Keratinocyte (primary cell): ENCODE results near the gene COL25A1. TPM values are rescaled to one million over a fixed set of nuclear protein-coding genes. Genes with fewer than 3 reads are reported as not detected.

Source experiments
- DNase-seq: peaks from one replicate; pipeline ENCODE4 v3.0.0-alpha.2; 2011; ENCODE audit warnings: low read depth, missing footprints, low spot score
- FAIRE-seq: peaks from 2 replicates; lab custom pipeline; 2011; peaks lifted over from hg19 to GRCh38; lab: Jason Lieb, UNC
- H2AFZ ChIP-seq: 2 replicates; pipeline ENCODE4 v1.6.0; 2012; ENCODE audit warnings: low read length, control low read depth, inconsistent platforms; ENCODE audit not compliant: control insufficient read depth
- H3K27ac ChIP-seq: 2 replicates; pipeline ENCODE4 v1.5.1; 2011; ENCODE audit warnings: low read length; ENCODE audit not compliant: control insufficient read depth, insufficient read depth
- H3K27me3 ChIP-seq: 3 replicates; pipeline ENCODE4 v1.6.0; 2011; ENCODE audit warnings: low read length; ENCODE audit not compliant: control insufficient read depth, insufficient read depth; ENCODE audit errors: extremely low read depth
- H3K36me3 ChIP-seq, 2 experiments: 2 replicates in 1 of 2; 3 replicates in 1 of 2; pipeline ENCODE4 v1.5.1; 2011; ENCODE audit warnings: low read length in 2 of 2, mild to moderate bottlenecking in 1 of 2; ENCODE audit not compliant: control insufficient read depth in 2 of 2, insufficient read depth in 2 of 2; ENCODE audit errors: extremely low read depth in 1 of 2
- H3K4me1 ChIP-seq: 3 replicates; pipeline ENCODE4 v1.5.1; 2011; ENCODE audit warnings: low read length; ENCODE audit not compliant: control insufficient read depth, insufficient read depth; ENCODE audit errors: extremely low read depth
- H3K4me2 ChIP-seq: 3 replicates; pipeline ENCODE4 v1.6.0; 2011; ENCODE audit warnings: low read depth, low read length; ENCODE audit not compliant: control insufficient read depth, insufficient read depth; ENCODE audit errors: extremely low read depth
- H3K4me3 ChIP-seq, 3 experiments: fragments of 200-600 bp in 1 of 3; sonication (generic) in 1 of 3; 2 replicates in 2 of 3; 3 replicates in 1 of 3; pipeline ENCODE4 v1.5.1; 2011 to 2016; ENCODE audit warnings: low read length in 3 of 3, mild to moderate bottlenecking in 3 of 3, control low read depth in 2 of 3, inconsistent platforms in 1 of 3, low read depth in 1 of 3, mixed read lengths in 1 of 3, mixed run types in 1 of 3, moderate library complexity in 1 of 3; ENCODE audit not compliant: control insufficient read depth in 2 of 3, insufficient read depth in 2 of 3; ENCODE audit errors: extremely low read depth in 1 of 3
- H3K79me2 ChIP-seq: 2 replicates; pipeline ENCODE4 v1.6.0; 2012; ENCODE audit warnings: low read length; ENCODE audit not compliant: control insufficient read depth, insufficient read depth
- H3K9ac ChIP-seq: 3 replicates; pipeline ENCODE4 v1.6.0; 2011; ENCODE audit warnings: low read length; ENCODE audit not compliant: control insufficient read depth, insufficient read depth; ENCODE audit errors: extremely low read depth
- H3K9me1 ChIP-seq: 3 replicates; pipeline ENCODE4 v1.6.0; 2011; ENCODE audit warnings: low read length; ENCODE audit not compliant: control insufficient read depth, insufficient read depth; ENCODE audit errors: extremely low read depth
- H3K9me3 ChIP-seq: 2 replicates; pipeline ENCODE4 v1.5.1; 2012; ENCODE audit warnings: low read depth, low read length; ENCODE audit not compliant: control insufficient read depth
- H4K20me1 ChIP-seq: 3 replicates; pipeline ENCODE4 v1.6.0; 2011; ENCODE audit warnings: low read length; ENCODE audit not compliant: control insufficient read depth, insufficient read depth; ENCODE audit errors: extremely low read depth
- EZH2 ChIP-seq: IDR thresholded peaks from one replicate; pipeline ENCODE4 v1.6.1; 2012; ENCODE audit warnings: inconsistent platforms, mild to moderate bottlenecking, low read length, moderate library complexity
- dilution Hi-C: fragments of 300-500 bp; cut with MboI; formaldehyde crosslinking; loops from one replicate; pipeline ENCODE4 v1.7.0; 2020; ENCODE audit warnings: low sequenced_read_pairs; ENCODE audit not compliant: extremely low pct_ligation_motif_present
- polyA plus RNA-seq, 5 experiments: library from polyadenylated mRNA; depleted of rRNA in 3 of 5; stranded (reverse) in 3 of 5; stranded (forward) in 1 of 5; unstranded in 1 of 5; fragments of >200 nt; gene quantifications; 1 replicate in 1 of 5; 2 replicates in 3 of 5; 3 replicates in 1 of 5; pipeline versions ENCODE4 v1.2.1 to v1.2.3, GENCODE V29; 2011 to 2012; ENCODE audit warnings: missing spikeins in 2 of 5, low read depth in 1 of 5, low replicate concordance in 1 of 5
- TF ChIP-seq, protein P1 (sequence below), 3 experiments: IDR thresholded peaks in 1 of 3; conservative IDR thresholded peaks in 1 of 3; optimal IDR thresholded peaks in 1 of 3; 2 replicates in 2 of 3; 3 replicates in 1 of 3; pipeline versions ENCODE3 to v1.5.1; 2011; ENCODE audit warnings: low read length in 3 of 3, mild to moderate bottlenecking in 3 of 3, moderate library complexity in 2 of 3, control low read depth in 1 of 3, inconsistent platforms in 1 of 3; ENCODE audit not compliant: insufficient read depth in 2 of 3; ENCODE audit errors: extremely low read depth in 1 of 3

Gene COL25A1
- polyA plus RNA-seq, 1 donor (not counting 4 experiments of a cell fraction or from before 2014, with no cell fraction given) = not detected

DNA sequence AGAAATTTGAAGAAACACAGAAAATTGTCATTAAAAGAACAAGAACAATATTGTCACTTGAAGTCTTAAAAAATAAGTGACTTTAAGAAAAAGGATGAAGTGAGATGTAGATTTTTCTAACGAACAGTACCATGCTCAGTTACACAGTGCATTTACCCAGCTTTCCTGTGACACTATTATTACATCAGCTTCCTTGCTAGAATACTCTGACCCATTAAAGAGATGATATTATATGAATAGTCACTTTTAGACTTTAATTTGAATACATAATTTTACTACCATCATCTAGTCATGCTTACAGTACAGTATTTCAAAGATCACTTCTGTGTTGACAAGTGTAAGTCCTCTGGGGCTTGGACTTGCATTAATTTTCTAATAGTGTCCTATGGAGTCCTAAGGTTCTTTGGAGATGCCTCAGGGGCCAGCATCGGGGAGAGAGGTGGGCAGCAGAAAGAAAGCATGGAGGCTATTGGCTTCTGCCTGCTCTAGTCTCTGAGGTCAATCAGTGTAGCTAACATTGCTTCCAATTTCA, 10.7 kb downstream of the COL25A1 start:
- TF ChIP-seq EZH2 = no peak
- TF ChIP-seq, protein P1, sequence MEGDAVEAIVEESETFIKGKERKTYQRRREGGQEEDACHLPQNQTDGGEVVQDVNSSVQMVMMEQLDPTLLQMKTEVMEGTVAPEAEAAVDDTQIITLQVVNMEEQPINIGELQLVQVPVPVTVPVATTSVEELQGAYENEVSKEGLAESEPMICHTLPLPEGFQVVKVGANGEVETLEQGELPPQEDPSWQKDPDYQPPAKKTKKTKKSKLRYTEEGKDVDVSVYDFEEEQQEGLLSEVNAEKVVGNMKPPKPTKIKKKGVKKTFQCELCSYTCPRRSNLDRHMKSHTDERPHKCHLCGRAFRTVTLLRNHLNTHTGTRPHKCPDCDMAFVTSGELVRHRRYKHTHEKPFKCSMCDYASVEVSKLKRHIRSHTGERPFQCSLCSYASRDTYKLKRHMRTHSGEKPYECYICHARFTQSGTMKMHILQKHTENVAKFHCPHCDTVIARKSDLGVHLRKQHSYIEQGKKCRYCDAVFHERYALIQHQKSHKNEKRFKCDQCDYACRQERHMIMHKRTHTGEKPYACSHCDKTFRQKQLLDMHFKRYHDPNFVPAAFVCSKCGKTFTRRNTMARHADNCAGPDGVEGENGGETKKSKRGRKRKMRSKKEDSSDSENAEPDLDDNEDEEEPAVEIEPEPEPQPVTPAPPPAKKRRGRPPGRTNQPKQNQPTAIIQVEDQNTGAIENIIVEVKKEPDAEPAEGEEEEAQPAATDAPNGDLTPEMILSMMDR (optimal IDR thresholded peaks at IDR 0.05 in 1 of 3, IDR thresholded peaks at IDR 0.05 in 1 of 3, conservative IDR thresholded peaks at IDR 0.05 in 1 of 3; ENCODE audit: extremely low read depth in 1 of 3, insufficient read depth in 2 of 3, low read length in 3 of 3) = no peak
- no peak overlapping the region for H2AFZ ChIP-seq
- no peak overlapping the region for H3K4me3 ChIP-seq
- DNase-seq (no peak), FAIRE-seq (no peak)
- no peak overlapping the region for H3K9ac ChIP-seq
- no peaks in the 10 kb centered on the region for H3K27me3 ChIP-seq
- no peak overlapping the region for H3K4me2 ChIP-seq
- no peaks in the 10 kb centered on the region for H3K79me2 ChIP-seq
- H3K27ac ChIP-seq = no peak overlapping the region
- dilution Hi-C loops = no loop called here
- no peaks in the 10 kb centered on the region for H3K9me3 ChIP-seq
- H4K20me1 ChIP-seq = no peaks in the 10 kb centered on the region
- H3K4me1 ChIP-seq = peaks cover 5% of the 10 kb centered on the region
- H3K9me1 ChIP-seq = no peaks in the 10 kb centered on the region
- H3K36me3 ChIP-seq = no peaks in the 10 kb centered on the region

DNA sequence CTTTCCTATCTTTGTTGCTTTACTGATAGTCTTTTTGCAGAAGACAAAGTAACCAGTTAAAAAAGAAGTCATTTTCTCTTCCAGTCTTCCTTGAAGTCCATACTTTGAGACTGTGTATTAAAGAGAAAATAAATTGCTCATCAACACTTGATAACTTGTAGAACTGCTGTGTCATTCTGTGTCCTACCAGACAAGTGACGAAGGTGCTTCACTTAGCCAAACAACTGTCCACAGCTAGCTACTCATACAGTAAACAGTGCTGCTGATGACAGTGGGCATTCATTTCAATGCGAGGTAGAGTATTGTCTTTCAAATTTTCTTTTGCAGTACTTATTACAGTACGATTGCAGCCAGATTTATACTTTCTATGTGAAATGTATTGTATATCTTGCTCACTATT, 11.5 kb downstream of the COL25A1 start:
- Histone ChIP-seq H3K4me2 (no peak overlapping the region), H3K4me3 (no peak overlapping the region), H3K36me3 (no peaks in the 10 kb centered on the region), H3K9me1 (no peaks in the 10 kb centered on the region), H3K9ac (no peak overlapping the region), H4K20me1 (no peaks in the 10 kb centered on the region), H3K27ac (no peak overlapping the region), H3K79me2 (no peaks in the 10 kb centered on the region), H3K9me3 (no peaks in the 10 kb centered on the region), H3K4me1 (no peaks in the 10 kb centered on the region), H2AFZ (no peak overlapping the region), H3K27me3 (no peaks in the 10 kb centered on the region)
- FAIRE-seq = no peak
- no peak for DNase-seq
- TF ChIP-seq EZH2 = no peak
- TF ChIP-seq, protein P1 (optimal IDR thresholded peaks at IDR 0.05 in 1 of 3, IDR thresholded peaks at IDR 0.05 in 1 of 3, conservative IDR thresholded peaks at IDR 0.05 in 1 of 3; ENCODE audit: extremely low read depth in 1 of 3, insufficient read depth in 2 of 3, low read length in 3 of 3) = no peak
- dilution Hi-C loops = no loop called here
